ENCODE data around the gene ZNF584.
A peak's percentile ranks its signal among the peaks of the same experiment; 100 is the strongest.

Gene ZNF584

DNA sequence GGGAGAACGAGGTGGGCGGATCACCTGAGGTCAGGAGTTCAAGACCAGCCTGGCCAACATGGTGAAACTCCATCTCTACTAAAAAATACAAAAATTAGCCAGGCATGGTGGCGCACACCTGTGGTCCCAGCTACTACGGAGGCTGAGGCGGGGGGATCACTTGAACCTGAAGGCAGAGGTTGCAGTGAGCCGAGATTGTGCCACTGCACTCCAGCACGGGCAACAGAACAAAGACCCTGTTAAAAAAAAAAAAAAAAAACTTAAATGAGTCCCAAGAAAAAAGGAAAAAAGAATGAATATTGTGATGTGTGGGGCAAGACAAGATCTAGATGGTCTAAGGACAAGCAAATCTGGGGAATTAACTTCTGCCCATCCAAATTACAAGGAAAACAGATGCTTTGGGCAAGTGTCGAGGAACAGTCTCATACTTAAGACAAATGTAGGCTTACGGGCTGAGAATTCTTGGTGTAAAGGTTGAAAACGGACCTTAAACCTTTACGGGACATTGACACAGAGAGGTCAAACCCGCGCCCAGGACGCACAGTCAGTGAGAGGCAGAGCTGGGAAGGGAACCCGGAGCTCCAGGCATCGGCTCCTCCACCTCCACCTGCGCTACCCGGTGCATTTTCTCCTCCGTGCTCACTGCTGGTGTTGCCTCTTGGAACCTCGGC lies 57.8 kb downstream of the ZNF584 start (continued):
- TF ChIP-seq ZBTB17 (tag by site-specific recombination; IDR thresholded peaks at IDR 0.05), result peak; percentile 62; the same call in 1 of the 2 replicates

DNA sequence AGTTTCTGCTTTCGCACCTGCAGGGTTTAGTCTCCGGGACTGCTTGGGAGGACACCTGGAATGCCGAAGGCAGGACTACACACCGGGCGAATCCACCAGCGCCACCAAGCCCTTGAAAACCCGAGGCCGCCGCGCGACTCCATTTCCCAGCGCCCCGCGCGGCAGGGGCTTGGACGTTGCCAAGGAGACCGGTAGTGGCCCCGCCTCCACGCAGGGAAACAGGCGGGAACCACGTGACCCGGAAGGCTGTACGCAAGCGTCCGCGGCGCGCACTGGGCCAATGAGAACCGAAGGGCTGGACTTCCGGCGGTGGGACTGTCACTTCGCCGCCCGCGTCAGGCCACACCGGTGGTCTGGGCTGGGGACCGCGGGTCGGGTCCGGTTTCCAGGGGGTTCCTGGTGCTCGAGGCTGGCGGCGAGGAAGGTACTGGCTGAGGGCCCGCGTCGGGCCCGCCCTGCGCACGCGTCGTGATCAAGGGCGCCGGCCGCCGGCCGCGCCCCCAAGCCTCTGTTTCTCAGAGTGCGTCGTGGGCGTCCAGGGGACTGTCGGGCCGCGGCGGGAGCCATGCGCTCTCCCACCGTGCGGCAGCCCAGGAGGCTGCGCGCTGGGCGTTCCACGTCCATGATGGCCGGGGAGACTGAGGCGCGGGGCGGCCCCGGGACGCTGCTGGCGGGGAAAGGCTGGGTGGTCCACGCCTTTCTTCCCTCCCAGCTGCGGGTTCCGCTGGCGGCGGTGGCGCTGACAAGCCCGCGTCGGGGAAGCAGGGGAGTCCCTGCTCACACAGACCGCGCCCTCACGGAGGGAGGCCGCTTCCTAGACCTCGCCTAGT lies 58.5 kb downstream of the ZNF584 start, which contains the start of gene ZNF324:
TSS of gene ZNF324 (plus strand) at position 321 of the 830 bp plus-strand sequence. CDS start 2,106 bp downstream, outside the sequence.
- no peaks in the 10 kb centered on the region; the same call in 1 of the 2 replicates for H3K4me1 ChIP-seq (ENCODE audit: control insufficient read depth, insufficient read depth, low read length)
- ChIA-PET POLR2A (interaction anchor here (0.8 to 2.6 kb wide), 6 partner anchors 9 to 140 kb away, joined by 3 to 10 read pairs (median 5); partner anchors contain the start of genes ZBTB45, ZNF324B, ZNF446 and ZNF584), CTCF (interaction anchor here (0.8 to 1.7 kb wide), 3 partner anchors 12 to 53 kb away, joined by 3 to 11 read pairs (median 3); partner anchors contain the start of gene ZBTB45)
- peak within 1 kb of the TSS; percentile 74; the same call in 1 of the 2 replicates for H3K27ac ChIP-seq (ENCODE audit: extremely low read depth, low read depth, low read length)
- peak within 1 kb of the TSS; percentile 97 for H3K4me3 ChIP-seq (ENCODE audit: low read depth, low read length)
- peaks cover 0 to 29% of the 10 kb centered on the region in 2 experiments for H3K36me3 ChIP-seq (ENCODE audit: control insufficient read depth in 2 of 2, insufficient read depth in 1 of 2, low read length in 2 of 2)
- no peaks in the 10 kb centered on the region for H3K9me3 ChIP-seq (ENCODE audit: control insufficient read depth, insufficient read depth, low read depth, low read length)
- TF ChIP-seq ZBTB20 (tag by site-specific recombination; IDR thresholded peaks at IDR 0.05) (peak; percentile 63; the same call in 1 of the 2 replicates), EGR2 (tag by site-specific recombination; IDR thresholded peaks at IDR 0.05; ENCODE audit: low read depth) (peak; percentile 49), HOXC10 (CRISPR knock-in tag; IDR thresholded peaks at IDR 0.05) (peak; percentile 73), ZNF423 (tag by site-specific recombination; IDR thresholded peaks at IDR 0.05) (peak; percentile 71; the same call in 1 of the 2 replicates), ZNF600 (tag by site-specific recombination; IDR thresholded peaks at IDR 0.05) (no peak), ZNF133 (tag by site-specific recombination; IDR thresholded peaks at IDR 0.05) (no peak), SCRT2 (tag by site-specific recombination; IDR thresholded peaks at IDR 0.05) (0 out of 2 replicates have a peak, but pooled peaks have one; percentile 30), ZNF843 (tag by site-specific recombination; IDR thresholded peaks at IDR 0.05) (peak; percentile 49; the same call in 1 of the 2 replicates), ZNF335 (tag by site-specific recombination; conservative IDR thresholded peaks at IDR 0.05) (peak; percentile 98), KLF1 (tag by site-specific recombination; IDR thresholded peaks at IDR 0.05) (peak; percentile 36; the same call in 1 of the 2 replicates), ZXDB (tag by site-specific recombination; IDR thresholded peaks at IDR 0.05) (peak; percentile 69), BCL11B (tag by site-specific recombination; IDR thresholded peaks at IDR 0.05; ENCODE audit: low read depth) (peak; percentile 67; the same call in 1 of the 2 replicates), ZNF138 (tag by site-specific recombination; IDR thresholded peaks at IDR 0.05; ENCODE audit: borderline replicate concordance) (no peak), ZBTB1 (tag by site-specific recombination; IDR thresholded peaks at IDR 0.05) (no peak), ZNF837 (tag by site-specific recombination; IDR thresholded peaks at IDR 0.05) (0 out of 2 replicates have a peak, but pooled peaks have one; percentile 37)
- TF ChIP-seq, protein P1, sequence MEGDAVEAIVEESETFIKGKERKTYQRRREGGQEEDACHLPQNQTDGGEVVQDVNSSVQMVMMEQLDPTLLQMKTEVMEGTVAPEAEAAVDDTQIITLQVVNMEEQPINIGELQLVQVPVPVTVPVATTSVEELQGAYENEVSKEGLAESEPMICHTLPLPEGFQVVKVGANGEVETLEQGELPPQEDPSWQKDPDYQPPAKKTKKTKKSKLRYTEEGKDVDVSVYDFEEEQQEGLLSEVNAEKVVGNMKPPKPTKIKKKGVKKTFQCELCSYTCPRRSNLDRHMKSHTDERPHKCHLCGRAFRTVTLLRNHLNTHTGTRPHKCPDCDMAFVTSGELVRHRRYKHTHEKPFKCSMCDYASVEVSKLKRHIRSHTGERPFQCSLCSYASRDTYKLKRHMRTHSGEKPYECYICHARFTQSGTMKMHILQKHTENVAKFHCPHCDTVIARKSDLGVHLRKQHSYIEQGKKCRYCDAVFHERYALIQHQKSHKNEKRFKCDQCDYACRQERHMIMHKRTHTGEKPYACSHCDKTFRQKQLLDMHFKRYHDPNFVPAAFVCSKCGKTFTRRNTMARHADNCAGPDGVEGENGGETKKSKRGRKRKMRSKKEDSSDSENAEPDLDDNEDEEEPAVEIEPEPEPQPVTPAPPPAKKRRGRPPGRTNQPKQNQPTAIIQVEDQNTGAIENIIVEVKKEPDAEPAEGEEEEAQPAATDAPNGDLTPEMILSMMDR (tag by site-specific recombination; IDR thresholded peaks at IDR 0.05), result peak; percentile 49; the same call in 1 of the 2 replicates
- TF ChIP-seq, protein P2, sequence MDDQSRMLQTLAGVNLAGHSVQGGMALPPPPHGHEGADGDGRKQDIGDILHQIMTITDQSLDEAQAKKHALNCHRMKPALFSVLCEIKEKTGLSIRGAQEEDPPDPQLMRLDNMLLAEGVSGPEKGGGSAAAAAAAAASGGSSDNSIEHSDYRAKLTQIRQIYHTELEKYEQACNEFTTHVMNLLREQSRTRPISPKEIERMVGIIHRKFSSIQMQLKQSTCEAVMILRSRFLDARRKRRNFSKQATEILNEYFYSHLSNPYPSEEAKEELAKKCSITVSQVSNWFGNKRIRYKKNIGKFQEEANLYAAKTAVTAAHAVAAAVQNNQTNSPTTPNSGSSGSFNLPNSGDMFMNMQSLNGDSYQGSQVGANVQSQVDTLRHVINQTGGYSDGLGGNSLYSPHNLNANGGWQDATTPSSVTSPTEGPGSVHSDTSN (CRISPR knock-in tag; IDR thresholded peaks at IDR 0.05), result peak; percentile 92
- TF ChIP-seq, protein P3, sequence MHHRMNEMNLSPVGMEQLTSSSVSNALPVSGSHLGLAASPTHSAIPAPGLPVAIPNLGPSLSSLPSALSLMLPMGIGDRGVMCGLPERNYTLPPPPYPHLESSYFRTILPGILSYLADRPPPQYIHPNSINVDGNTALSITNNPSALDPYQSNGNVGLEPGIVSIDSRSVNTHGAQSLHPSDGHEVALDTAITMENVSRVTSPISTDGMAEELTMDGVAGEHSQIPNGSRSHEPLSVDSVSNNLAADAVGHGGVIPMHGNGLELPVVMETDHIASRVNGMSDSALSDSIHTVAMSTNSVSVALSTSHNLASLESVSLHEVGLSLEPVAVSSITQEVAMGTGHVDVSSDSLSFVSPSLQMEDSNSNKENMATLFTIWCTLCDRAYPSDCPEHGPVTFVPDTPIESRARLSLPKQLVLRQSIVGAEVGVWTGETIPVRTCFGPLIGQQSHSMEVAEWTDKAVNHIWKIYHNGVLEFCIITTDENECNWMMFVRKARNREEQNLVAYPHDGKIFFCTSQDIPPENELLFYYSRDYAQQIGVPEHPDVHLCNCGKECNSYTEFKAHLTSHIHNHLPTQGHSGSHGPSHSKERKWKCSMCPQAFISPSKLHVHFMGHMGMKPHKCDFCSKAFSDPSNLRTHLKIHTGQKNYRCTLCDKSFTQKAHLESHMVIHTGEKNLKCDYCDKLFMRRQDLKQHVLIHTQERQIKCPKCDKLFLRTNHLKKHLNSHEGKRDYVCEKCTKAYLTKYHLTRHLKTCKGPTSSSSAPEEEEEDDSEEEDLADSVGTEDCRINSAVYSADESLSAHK (tag by site-specific recombination; IDR thresholded peaks at IDR 0.05), result no peak; the same call in 1 of the 2 replicates
- TF ChIP-seq, protein P4, sequence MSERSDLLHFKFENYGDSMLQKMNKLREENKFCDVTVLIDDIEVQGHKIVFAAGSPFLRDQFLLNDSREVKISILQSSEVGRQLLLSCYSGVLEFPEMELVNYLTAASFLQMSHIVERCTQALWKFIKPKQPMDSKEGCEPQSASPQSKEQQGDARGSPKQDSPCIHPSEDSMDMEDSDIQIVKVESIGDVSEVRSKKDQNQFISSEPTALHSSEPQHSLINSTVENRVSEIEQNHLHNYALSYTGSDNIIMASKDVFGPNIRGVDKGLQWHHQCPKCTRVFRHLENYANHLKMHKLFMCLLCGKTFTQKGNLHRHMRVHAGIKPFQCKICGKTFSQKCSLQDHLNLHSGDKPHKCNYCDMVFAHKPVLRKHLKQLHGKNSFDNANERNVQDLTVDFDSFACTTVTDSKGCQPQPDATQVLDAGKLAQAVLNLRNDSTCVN (tag by site-specific recombination; optimal IDR thresholded peaks at IDR 0.05), result peak; percentile 84
- TF ChIP-seq, protein P5, sequence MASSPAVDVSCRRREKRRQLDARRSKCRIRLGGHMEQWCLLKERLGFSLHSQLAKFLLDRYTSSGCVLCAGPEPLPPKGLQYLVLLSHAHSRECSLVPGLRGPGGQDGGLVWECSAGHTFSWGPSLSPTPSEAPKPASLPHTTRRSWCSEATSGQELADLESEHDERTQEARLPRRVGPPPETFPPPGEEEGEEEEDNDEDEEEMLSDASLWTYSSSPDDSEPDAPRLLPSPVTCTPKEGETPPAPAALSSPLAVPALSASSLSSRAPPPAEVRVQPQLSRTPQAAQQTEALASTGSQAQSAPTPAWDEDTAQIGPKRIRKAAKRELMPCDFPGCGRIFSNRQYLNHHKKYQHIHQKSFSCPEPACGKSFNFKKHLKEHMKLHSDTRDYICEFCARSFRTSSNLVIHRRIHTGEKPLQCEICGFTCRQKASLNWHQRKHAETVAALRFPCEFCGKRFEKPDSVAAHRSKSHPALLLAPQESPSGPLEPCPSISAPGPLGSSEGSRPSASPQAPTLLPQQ (tag by site-specific recombination; IDR thresholded peaks at IDR 0.05), result peak; percentile 52; the same call in 1 of the 2 replicates
- TF ChIP-seq, protein P6, sequence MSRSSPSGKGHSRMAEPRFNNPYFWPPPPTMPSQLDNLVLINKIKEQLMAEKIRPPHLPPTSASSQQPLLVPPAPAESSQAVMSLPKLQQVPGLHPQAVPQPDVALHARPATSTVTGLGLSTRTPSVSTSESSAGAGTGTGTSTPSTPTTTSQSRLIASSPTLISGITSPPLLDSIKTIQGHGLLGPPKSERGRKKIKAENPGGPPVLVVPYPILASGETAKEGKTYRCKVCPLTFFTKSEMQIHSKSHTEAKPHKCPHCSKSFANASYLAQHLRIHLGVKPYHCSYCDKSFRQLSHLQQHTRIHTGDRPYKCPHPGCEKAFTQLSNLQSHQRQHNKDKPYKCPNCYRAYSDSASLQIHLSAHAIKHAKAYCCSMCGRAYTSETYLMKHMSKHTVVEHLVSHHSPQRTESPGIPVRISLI (tag by site-specific recombination; IDR thresholded peaks at IDR 0.05), result no peak
